ENCODE measurements around the gene LGALS3BP.

The LGALS3BP gene

DNA sequence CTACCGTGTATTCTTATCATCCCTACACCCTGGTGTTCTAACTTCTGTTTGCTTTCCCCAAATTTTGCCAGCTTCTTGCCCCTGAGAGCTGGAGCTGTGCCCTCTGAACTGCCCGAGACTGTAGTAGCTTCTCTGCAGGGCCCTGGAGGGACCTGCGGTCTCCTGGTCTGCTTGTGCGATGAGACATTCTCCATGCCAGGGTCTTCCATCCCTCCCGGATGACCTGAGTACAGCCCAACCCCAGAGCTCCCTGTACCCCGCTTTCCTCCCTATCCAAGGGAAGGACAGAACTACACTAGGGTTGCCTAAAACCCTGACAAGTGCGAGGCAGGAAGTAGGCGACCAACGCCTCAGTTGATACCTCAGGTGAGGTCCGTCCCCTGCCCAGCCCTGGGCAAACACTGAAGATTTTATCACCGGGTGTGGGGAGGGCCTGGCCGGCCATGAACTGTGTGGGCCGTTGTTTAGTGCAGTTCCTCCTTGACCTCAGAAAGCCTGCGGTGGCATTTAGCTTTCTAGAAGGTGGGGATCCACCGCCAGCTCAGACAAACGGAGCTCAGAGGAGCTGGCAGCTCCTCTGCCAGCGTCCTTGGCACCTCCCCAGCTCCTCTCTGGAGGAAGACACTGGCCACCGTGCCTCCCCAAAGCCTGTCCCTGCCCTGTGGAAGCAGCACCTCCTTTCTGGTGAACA lies 16.2 kb upstream of the LGALS3BP start:
- Mint-ChIP-seq H3K4me3 (no peak overlapping the region), H3K36me3 (peaks cover 81% of the 10 kb centered on the region), H3K27ac (no peak overlapping the region), H3K27me3 (no peaks in the 10 kb centered on the region), H3K4me1 (peaks cover 7% of the 10 kb centered on the region), H3K9me3 (no peaks in the 10 kb centered on the region)
- ATAC-seq, result no peak

- Mint-ChIP-seq H3K27ac (no peak overlapping the region), H3K36me3 (peaks cover 81% of the 10 kb centered on the region), H3K4me1 (peaks cover 7% of the 10 kb centered on the region), H3K27me3 (no peaks in the 10 kb centered on the region), H3K9me3 (no peaks in the 10 kb centered on the region), H3K4me3 (no peak overlapping the region)
- ATAC-seq, result no peak
These were observed 15.5 kb upstream of the LGALS3BP start for GRCh38 chr17:78995022-78995760.

- Mint-ChIP-seq H3K27me3 (no peaks in the 10 kb centered on the region), H3K4me1 (peaks cover 7% of the 10 kb centered on the region), H3K27ac (no peak overlapping the region), H3K4me3 (no peak overlapping the region), H3K36me3 (peaks cover 87% of the 10 kb centered on the region), H3K9me3 (no peaks in the 10 kb centered on the region)
- no peak for ATAC-seq
These were observed 14.4 kb upstream of the LGALS3BP start for GRCh38 chr17:78993981-78994671.

- peaks cover 7% of the 10 kb centered on the region for H3K4me1 Mint-ChIP-seq
- H3K27me3 Mint-ChIP-seq, result no peaks in the 10 kb centered on the region
- ATAC-seq, result no peak
- H3K4me3 Mint-ChIP-seq, result no peak overlapping the region
- no peak overlapping the region for H3K27ac Mint-ChIP-seq
- no peaks in the 10 kb centered on the region for H3K9me3 Mint-ChIP-seq
- peaks cover 82% of the 10 kb centered on the region for H3K36me3 Mint-ChIP-seq
These were observed 13.7 kb upstream of the LGALS3BP start for GRCh38 chr17:78993241-78993956.

DNA sequence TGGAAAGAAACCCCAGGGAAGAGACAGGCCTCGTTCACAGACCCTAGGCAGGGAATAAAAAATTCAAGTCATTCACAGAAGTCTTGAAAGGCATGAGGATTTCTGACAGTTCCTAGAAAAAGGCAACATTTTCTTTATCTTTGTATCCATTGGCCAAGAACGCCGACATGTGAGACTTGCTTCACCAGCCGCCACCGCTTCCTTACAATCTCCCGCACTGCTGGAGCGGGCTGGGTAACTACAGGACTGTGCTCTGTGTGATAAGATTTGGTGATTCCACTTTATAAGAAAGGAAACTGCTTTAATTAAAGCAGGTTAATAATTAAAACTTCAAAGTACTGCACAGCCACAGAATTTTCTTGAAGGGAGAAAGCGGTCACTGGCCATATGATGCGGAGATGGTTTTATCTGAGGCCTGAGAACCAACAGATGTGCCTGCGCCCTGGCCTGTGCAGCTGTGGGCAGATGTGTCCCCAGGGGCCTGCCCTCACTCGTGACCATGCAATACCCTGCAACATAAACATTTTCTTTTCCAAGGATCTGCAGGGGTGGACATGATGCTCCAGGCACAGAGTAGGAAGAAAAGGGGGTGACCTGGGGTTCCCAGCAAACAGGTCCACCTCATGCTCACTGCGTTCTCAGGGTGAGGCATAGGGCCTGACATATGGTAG lies 13.0 kb upstream of the LGALS3BP start:
- H3K4me1 Mint-ChIP-seq, result peaks cover 7% of the 10 kb centered on the region
- no peak overlapping the region for H3K4me3 Mint-ChIP-seq
- no peak for ATAC-seq
- H3K27ac Mint-ChIP-seq, result no peak overlapping the region
- no peaks in the 10 kb centered on the region for H3K9me3 Mint-ChIP-seq
- peaks cover 75% of the 10 kb centered on the region for H3K36me3 Mint-ChIP-seq
- H3K27me3 Mint-ChIP-seq, result no peaks in the 10 kb centered on the region

DNA sequence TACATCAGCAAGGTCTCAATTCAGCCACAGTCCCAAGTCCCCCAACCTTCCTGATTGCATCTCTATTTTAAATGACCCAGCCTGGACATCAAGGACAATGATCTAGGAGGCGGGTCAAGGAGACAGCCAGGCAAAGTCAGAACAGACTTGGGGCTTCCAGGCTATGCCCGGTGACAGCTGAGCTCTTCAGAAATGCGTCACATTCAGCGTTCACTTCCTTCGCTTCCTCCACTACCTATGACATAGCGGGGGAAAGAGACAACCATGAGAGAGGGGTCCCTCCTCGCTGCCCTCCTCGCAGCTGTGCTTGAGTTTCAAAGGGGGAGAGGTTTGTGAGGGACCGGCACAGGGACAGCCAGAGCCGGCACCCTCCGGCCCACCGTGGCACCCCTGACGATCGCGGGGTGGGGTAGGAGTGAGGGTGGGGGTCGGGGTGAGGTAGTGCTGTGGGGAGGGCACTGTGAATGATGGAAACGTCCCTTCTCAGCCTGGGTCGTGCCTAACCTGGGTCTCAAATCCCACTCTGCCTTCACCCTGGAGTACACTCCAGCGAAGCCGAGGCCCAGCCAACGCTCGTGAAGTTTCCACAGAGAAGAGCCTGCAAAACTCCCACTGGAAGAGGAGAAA lies 12.3 kb upstream of the LGALS3BP start:
- Mint-ChIP-seq H3K4me1 (peaks cover 7% of the 10 kb centered on the region), H3K36me3 (peaks cover 68% of the 10 kb centered on the region), H3K27ac (no peak overlapping the region)

DNA sequence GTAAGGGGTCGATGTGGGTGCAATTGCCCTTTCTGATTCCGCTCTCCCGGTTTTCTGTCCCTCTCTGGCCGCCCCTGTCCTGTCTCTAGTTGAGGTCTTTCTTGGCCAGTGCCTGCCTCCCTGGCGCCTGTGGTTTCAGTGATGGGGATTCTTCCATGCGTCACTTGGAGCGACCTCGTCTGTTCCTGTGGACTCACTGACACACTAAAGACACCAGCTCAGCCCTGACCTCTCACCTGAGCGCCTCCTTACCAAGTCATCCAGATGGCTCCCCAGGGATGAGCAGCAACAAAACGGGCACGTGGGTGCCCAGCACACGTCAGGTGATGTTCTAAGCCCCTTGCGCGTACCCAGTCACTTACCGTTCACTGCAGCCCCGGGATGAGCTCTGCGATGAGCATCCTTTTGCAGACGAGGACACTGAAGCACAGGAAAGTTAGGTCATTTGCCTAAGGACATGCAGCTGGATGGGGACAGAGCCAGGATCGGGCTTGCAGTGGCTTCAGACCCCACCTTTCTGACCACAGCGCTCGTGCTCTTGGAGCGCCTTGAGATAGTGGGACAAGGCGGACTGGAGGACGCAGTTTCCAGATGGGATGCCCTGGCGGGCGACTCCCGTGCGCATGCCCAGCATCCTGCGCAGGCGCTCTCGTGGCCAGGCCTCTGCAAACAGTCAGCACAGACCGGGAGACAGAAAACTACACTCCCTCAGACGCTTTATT lies 11.5 kb upstream of the LGALS3BP start:
- ATAC-seq, result no peak
- Mint-ChIP-seq H3K4me1 (peaks cover 15% of the 10 kb centered on the region), H3K9me3 (no peaks in the 10 kb centered on the region), H3K27ac (no peak overlapping the region), H3K36me3 (peaks cover 65% of the 10 kb centered on the region), H3K4me3 (no peak overlapping the region), H3K27me3 (no peaks in the 10 kb centered on the region)

More for the DNA sequence above, 12.3 kb upstream of the LGALS3BP start:
- Mint-ChIP-seq H3K27me3 (no peaks in the 10 kb centered on the region), H3K9me3 (no peaks in the 10 kb centered on the region), H3K4me3 (no peak overlapping the region)
- ATAC-seq, result no peak

DNA sequence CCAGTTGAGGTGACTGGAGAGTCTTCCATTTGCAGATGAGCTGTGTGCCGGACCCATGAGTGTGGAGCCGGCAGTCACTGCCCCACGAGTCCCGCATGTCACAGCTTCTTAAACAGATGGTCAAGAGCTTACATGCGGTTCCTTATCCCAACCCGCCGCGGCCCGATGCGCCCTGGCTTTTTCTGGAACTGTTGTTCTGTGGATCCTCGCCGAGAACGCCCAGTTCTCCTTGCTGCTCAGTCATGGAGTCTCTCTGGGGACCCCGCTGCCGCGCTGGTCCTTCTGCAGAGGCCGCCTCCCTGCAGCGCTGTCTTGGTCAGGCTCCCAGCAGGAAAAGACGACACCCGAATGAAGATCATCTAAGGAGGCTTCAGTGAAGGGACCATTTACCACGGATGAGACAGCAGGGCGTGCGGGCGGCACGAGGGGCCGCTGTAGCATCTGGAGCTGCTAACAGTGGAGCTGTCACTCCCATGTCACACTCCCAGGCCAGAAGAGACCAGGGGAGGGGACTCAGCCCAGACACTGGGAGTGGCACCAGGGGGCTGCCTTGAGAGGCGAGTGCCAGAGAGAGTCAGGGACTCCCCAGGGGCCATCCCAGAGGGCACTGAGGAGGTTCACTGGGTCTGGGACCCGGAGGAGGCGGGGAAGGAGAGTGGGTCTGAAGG lies 10.8 kb upstream of the LGALS3BP start:
- no peaks in the 10 kb centered on the region for H3K27me3 Mint-ChIP-seq
- H3K4me3 Mint-ChIP-seq, result no peak overlapping the region
- peaks cover 58% of the 10 kb centered on the region for H3K36me3 Mint-ChIP-seq
- H3K4me1 Mint-ChIP-seq, result peaks cover 19% of the 10 kb centered on the region
- no peak overlapping the region for H3K27ac Mint-ChIP-seq
- ATAC-seq, result no peak
- H3K9me3 Mint-ChIP-seq, result no peaks in the 10 kb centered on the region

DNA sequence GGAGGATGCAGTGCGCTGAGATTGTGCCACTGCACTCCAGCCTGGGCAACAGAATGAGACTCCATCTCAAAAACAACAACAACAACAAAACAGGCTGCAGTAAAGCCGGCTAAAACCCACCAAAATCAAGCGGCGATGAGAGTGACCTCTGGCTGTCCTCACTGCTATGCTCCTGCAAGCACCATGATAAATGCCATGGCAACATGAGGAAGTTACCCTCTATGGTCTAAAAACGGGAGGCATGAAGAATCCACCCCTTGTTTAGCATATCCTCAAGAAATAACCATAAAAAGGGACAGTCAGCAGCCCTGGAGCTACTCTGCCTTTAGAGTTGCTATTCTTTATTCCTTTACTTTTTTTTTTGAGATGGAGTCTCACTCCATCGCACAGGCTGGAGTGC lies 8.4 kb upstream of the LGALS3BP start:
- H3K9me3 Mint-ChIP-seq, result no peaks in the 10 kb centered on the region
- no peak for ATAC-seq
- peaks cover 18% of the 10 kb centered on the region for H3K4me1 Mint-ChIP-seq
- H3K36me3 Mint-ChIP-seq, result peaks cover 34% of the 10 kb centered on the region
- H3K27ac Mint-ChIP-seq, result no peak overlapping the region
- H3K4me3 Mint-ChIP-seq, result no peak overlapping the region
- no peaks in the 10 kb centered on the region for H3K27me3 Mint-ChIP-seq

GRCh38 chr17:78986649-78987328 lies 7.1 kb upstream of the LGALS3BP start:
- Mint-ChIP-seq H3K4me1 (peaks cover 12% of the 10 kb centered on the region), H3K4me3 (no peak overlapping the region), H3K36me3 (peaks cover 25% of the 10 kb centered on the region), H3K27me3 (no peaks in the 10 kb centered on the region), H3K9me3 (no peaks in the 10 kb centered on the region), H3K27ac (peak overlapping the region; percentile 5)
- ATAC-seq, result no peak

- ATAC-seq, result peak; percentile 58
- Mint-ChIP-seq H3K27ac (peak overlapping the region; percentile 5), H3K4me3 (no peak overlapping the region)
These were observed 6.4 kb upstream of the LGALS3BP start for GRCh38 chr17:78986048-78986648.

GRCh38 chr17:78985395-78985794 lies 5.7 kb upstream of the LGALS3BP start:
- no peak for ATAC-seq
- H3K4me1 Mint-ChIP-seq, result peaks cover 17% of the 10 kb centered on the region
- H3K36me3 Mint-ChIP-seq, result peaks cover 12% of the 10 kb centered on the region
- H3K27me3 Mint-ChIP-seq, result no peaks in the 10 kb centered on the region
- no peak overlapping the region for H3K27ac Mint-ChIP-seq
- no peaks in the 10 kb centered on the region for H3K9me3 Mint-ChIP-seq
- H3K4me3 Mint-ChIP-seq, result no peak overlapping the region

More at GRCh38 chr17:78986048-78986648, 6.4 kb upstream of the LGALS3BP start:
- Mint-ChIP-seq H3K27me3 (no peaks in the 10 kb centered on the region), H3K9me3 (no peaks in the 10 kb centered on the region), H3K4me1 (peaks cover 12% of the 10 kb centered on the region), H3K36me3 (peaks cover 20% of the 10 kb centered on the region)

Measured in stimulated activated memory B cell treated with anti-CD40 and anti-IgM and Interleukin-4, amounts not matched to agents 10 μg/mL and 1 μg/mL and 100 μg/mL, for 72 hours (primary cell).